Fibroblast of lung (primary cell): ENCODE results near the gene ASTN1.

Experiments
- CTCF ChIP-seq, 2 donors: IDR thresholded peaks in 1 of 2; conservative IDR thresholded peaks in 1 of 2; 1 replicate in 1 of 2; 2 replicates in 1 of 2; pipeline ENCODE4 v1.5.1; 2011 to 2012; ENCODE audit warnings: low read length in 2 of 2, control low read depth in 1 of 2, inconsistent platforms in 1 of 2, low read depth in 1 of 2, mild to moderate bottlenecking in 1 of 2
- EZH2 ChIP-seq: IDR thresholded peaks from 2 replicates; pipeline ENCODE4 v1.5.1; 2012; ENCODE audit warnings: low read length, control low read depth, mild to moderate bottlenecking; ENCODE audit errors: missing control alignments

- no peak for TF ChIP-seq CTCF (conservative IDR thresholded peaks at IDR 0.05 in 1 of 2, IDR thresholded peaks at IDR 0.05 in 1 of 2; ENCODE audit: low read depth in 1 of 2, low read length in 2 of 2)
- no peak for TF ChIP-seq EZH2
These were observed 156.9 kb downstream of the ASTN1 start for GRCh38 chr1:177007437-177008161.
